ENCODE data around the gene GSN. TPM values are rescaled to one million over a fixed set of nuclear protein-coding genes. Genes with fewer than 3 reads are reported as not detected.

Gene GSN
- total RNA-seq, 1 donor from 2014 or later = 174 TPM

- TF ChIP-seq CTCF (conservative IDR thresholded peaks at IDR 0.05; ENCODE audit: low read depth, low read length) = no peak
- no peak for DNase-seq (ENCODE audit: low read depth)
- no peak overlapping the region for H3K4me3 ChIP-seq (ENCODE audit: low read depth, low read length)
Measured at GRCh38 chr9:121324755-121325154, 56.8 kb downstream of the GSN start.

GRCh38 chr9:121325387-121325786, 57.4 kb downstream of the GSN start:
- no peak for TF ChIP-seq CTCF (conservative IDR thresholded peaks at IDR 0.05; ENCODE audit: low read depth, low read length)
- DNase-seq (ENCODE audit: low read depth) = no peak
- no peak overlapping the region for H3K4me3 ChIP-seq (ENCODE audit: low read depth, low read length)

GRCh38 chr9:121326130-121326838, 58.3 kb downstream of the GSN start:
- H3K4me3 ChIP-seq (ENCODE audit: low read depth, low read length) = no peak overlapping the region
- no peak for TF ChIP-seq CTCF (conservative IDR thresholded peaks at IDR 0.05; ENCODE audit: low read depth, low read length)
- DNase-seq (ENCODE audit: low read depth) = no peak

GRCh38 chr9:121326901-121327613, 59.1 kb downstream of the GSN start:
- no peak for TF ChIP-seq CTCF (conservative IDR thresholded peaks at IDR 0.05; ENCODE audit: low read depth, low read length)
- DNase-seq (ENCODE audit: low read depth) = no peak
- no peak overlapping the region for H3K4me3 ChIP-seq (ENCODE audit: low read depth, low read length)

- no peak for TF ChIP-seq CTCF (conservative IDR thresholded peaks at IDR 0.05; ENCODE audit: low read depth, low read length)
- no peak for DNase-seq (ENCODE audit: low read depth)
- no peak overlapping the region for H3K4me3 ChIP-seq (ENCODE audit: low read depth, low read length)
Measured at GRCh38 chr9:121328476-121328875, 60.5 kb downstream of the GSN start.

GRCh38 chr9:121328876-121329681, 61.1 kb downstream of the GSN start:
- H3K4me3 ChIP-seq (ENCODE audit: low read depth, low read length) = no peak overlapping the region
- no peak for DNase-seq (ENCODE audit: low read depth)
- no peak for TF ChIP-seq CTCF (conservative IDR thresholded peaks at IDR 0.05; ENCODE audit: low read depth, low read length)

All from epithelial cell of proximal tubule (primary cell).